Endothelial cell of umbilical vein (primary cell): Measurements from ENCODE around the gene POLR3B.

Experiments
- CTCF ChIP-seq, 2 donors: IDR thresholded peaks; 1 replicate in 1 of 2; 2 replicates in 1 of 2; pipeline ENCODE4 v1.5.1; 2011; ENCODE audit warnings: low read length in 2 of 2, mild to moderate bottlenecking in 2 of 2, moderate library complexity in 2 of 2, control low read depth in 1 of 2, inconsistent platforms in 1 of 2, low read depth in 1 of 2; ENCODE audit not compliant: insufficient read depth in 1 of 2; ENCODE audit errors: extremely low read depth in 1 of 2
- EZH2 ChIP-seq: IDR thresholded peaks from 2 replicates; pipeline ENCODE4 v1.6.1; 2012; ENCODE audit warnings: borderline replicate concordance, low read depth, mild to moderate bottlenecking, moderate library complexity, low read length, inconsistent platforms; ENCODE audit not compliant: severe bottlenecking
- TF ChIP-seq, protein P1 (sequence below): IDR thresholded peaks from 2 replicates; pipeline ENCODE4 v1.6.1; 2011; ENCODE audit not compliant: insufficient read depth, insufficient read length

DNA sequence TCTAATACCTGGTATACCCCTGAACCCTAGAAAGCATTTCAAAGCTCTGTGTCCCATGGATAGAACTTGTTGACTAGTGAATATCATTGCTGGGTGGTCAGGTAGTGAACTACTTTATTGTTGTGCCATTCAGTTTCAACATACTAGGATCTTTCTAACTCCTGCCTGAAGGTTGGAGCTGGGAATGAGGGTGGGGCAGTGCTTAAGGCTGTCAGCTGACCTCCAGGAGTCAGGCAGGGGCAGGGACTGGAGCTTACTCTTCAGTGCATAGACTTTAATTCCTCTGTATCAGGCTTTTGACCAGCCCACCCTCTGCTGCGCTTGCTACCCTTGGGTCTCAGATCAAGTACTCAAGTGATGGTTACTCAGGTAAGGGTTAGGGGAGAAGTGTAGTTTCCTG is 122.7 kb downstream of the POLR3B start:
- no peak for TF ChIP-seq CTCF (IDR thresholded peaks at IDR 0.05; ENCODE audit: extremely low read depth in 1 of 2, insufficient read depth in 1 of 2, low read depth in 1 of 2, low read length in 2 of 2)
- TF ChIP-seq EZH2, result no peak
- TF ChIP-seq, protein P1, sequence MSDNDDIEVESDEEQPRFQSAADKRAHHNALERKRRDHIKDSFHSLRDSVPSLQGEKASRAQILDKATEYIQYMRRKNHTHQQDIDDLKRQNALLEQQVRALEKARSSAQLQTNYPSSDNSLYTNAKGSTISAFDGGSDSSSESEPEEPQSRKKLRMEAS, result no peak
